HepG2 (cell line): ENCODE data around the gene PSME3IP1. TPM values are rescaled to one million over a fixed set of nuclear protein-coding genes. Genes with fewer than 3 reads are reported as not detected.

Experiments
- AGO1 ChIP-seq: fragments of 200-400 bp; formaldehyde crosslinking; IDR thresholded peaks from 2 replicates; pipeline ENCODE4 v1.6.1; 2017; ENCODE audit warnings: mild to moderate bottlenecking, low read depth, low read length, moderate library complexity; ENCODE audit not compliant: poor library complexity, severe bottlenecking
- KDM5B ChIP-seq: sonication (generic); formaldehyde crosslinking; IDR thresholded peaks from 2 replicates; pipeline ENCODE4 v1.4.0; 2020; ENCODE audit warnings: missing genetic modification reagents, mild to moderate bottlenecking, borderline replicate concordance
- MXD3 ChIP-seq: IDR thresholded peaks from 2 replicates; pipeline ENCODE4 v1.6.1; 2016; ENCODE audit warnings: mild to moderate bottlenecking, missing biosample characterization, missing genetic modification reagents
- PAXIP1 ChIP-seq: sonication (generic); formaldehyde crosslinking; conservative IDR thresholded peaks from 2 replicates; pipeline ENCODE4 v1.4.0; 2020; ENCODE audit warnings: mild to moderate bottlenecking, missing genetic modification reagents, moderate library complexity
- RAD51 ChIP-seq: fragments of 450-650 bp; IDR thresholded peaks from 2 replicates; pipeline ENCODE4 v1.6.1; 2016; ENCODE audit warnings: borderline replicate concordance
- RFX5 ChIP-seq: IDR thresholded peaks from 2 replicates; pipeline ENCODE4 v1.6.1; 2011; ENCODE audit warnings: low read depth, low read length, improper control_type of control experiment
- SCMH1 ChIP-seq: sonication (generic); formaldehyde crosslinking; IDR thresholded peaks from 2 replicates; pipeline ENCODE4 v1.9.0; 2021; ENCODE audit warnings: missing genetic modification reagents, mild to moderate bottlenecking, borderline replicate concordance
- STAT5B ChIP-seq: sonication (generic); formaldehyde crosslinking; IDR thresholded peaks from 2 replicates; pipeline ENCODE4 v1.4.0; 2020; ENCODE audit warnings: missing genetic modification reagents
- TBX2 ChIP-seq: sonication (generic); formaldehyde crosslinking; IDR thresholded peaks from 2 replicates; pipeline ENCODE4 v1.5.0; 2020; ENCODE audit warnings: missing genetic modification reagents, mild to moderate bottlenecking, borderline replicate concordance
- TCF7 ChIP-seq: sonication (generic); IDR thresholded peaks from 2 replicates; pipeline ENCODE4 v1.6.1; 2016; ENCODE audit warnings: antibody characterized with exemption, low read depth
- TFAP4 ChIP-seq: sonication (generic); IDR thresholded peaks from 2 replicates; pipeline ENCODE4 v1.6.1; 2016; ENCODE audit warnings: low read depth, borderline replicate concordance
- USF2 ChIP-seq, 2 experiments: sonication (generic) in 1 of 2; formaldehyde crosslinking in 1 of 2; IDR thresholded peaks; 2 replicates each; pipeline versions ENCODE4 v1.5.1 to v1.6.1; 2011 to 2020; ENCODE audit warnings: borderline replicate concordance in 1 of 2, low read depth in 1 of 2, low read length in 1 of 2, mild to moderate bottlenecking in 1 of 2, missing genetic modification reagents in 1 of 2, moderate library complexity in 1 of 2
- ZNF225 ChIP-seq: sonication (generic); formaldehyde crosslinking; IDR thresholded peaks from 2 replicates; pipeline ENCODE4 v1.4.0; 2020; ENCODE audit warnings: mild to moderate bottlenecking, missing genetic modification reagents
- ZNF264 ChIP-seq: sonication (generic); formaldehyde crosslinking; IDR thresholded peaks from 2 replicates; pipeline ENCODE4 v1.4.0; 2020; ENCODE audit warnings: missing genetic modification reagents
- ZNF510 ChIP-seq: sonication (generic); formaldehyde crosslinking; IDR thresholded peaks from 2 replicates; pipeline ENCODE4 v1.4.0; 2020; ENCODE audit warnings: low read depth, mild to moderate bottlenecking, missing genetic modification reagents
- ZNF629 ChIP-seq: sonication (generic); formaldehyde crosslinking; conservative IDR thresholded peaks from 2 replicates; pipeline ENCODE4 v1.5.0; 2020; ENCODE audit warnings: missing genetic modification reagents
- polyA plus RNA-seq, 8 experiments: library from polyadenylated mRNA; depleted of rRNA in 3 of 8; stranded (reverse) in 7 of 8; unstranded in 1 of 8; fragments of >200 nt; fragmentation: Illumina TruSeq in 4 of 8; extraction: Trizol in 4 of 8; gene quantifications; 2 replicates each; pipeline versions ENCODE4 v1.2.1 to v1.2.3, GENCODE V29; 2011 to 2016; ENCODE audit warnings: low read depth in 4 of 8, missing spikeins in 1 of 8, mixed read lengths in 1 of 8; ENCODE audit not compliant: insufficient read depth in 1 of 8
- total RNA-seq, 5 experiments: library from RNA; depleted of rRNA; stranded (reverse); fragments of >200 nt; fragmentation: Illumina TruSeq; extraction: Trizol; gene quantifications; 2 replicates each; pipeline ENCODE4 v1.2.3, GENCODE V29; 2016; ENCODE audit warnings: low read depth in 1 of 5
- TF ChIP-seq, protein P1 (sequence below): sonication (generic); formaldehyde crosslinking; conservative IDR thresholded peaks from 2 replicates; pipeline ENCODE4 v1.8.1; 2023; ENCODE audit warnings: missing genetic modification reagents
- TF ChIP-seq, protein P2 (sequence below): sonication (generic); formaldehyde crosslinking; IDR thresholded peaks from 2 replicates; pipeline ENCODE4 v1.4.0; 2020; ENCODE audit warnings: low read depth, mild to moderate bottlenecking, missing genetic modification reagents

Gene PSME3IP1
- total and polyA plus RNA-seq, 2 of the 13 experiments (the other 11 are each of a cell fraction or from before 2014, with no cell fraction given): 90.8 to 99.8 TPM

- TF ChIP-seq MXD3 (peak; percentile 90), TCF7 (no peak), STAT5B (CRISPR knock-in tag) (no peak), USF2 (IDR thresholded peaks at IDR 0.05; ENCODE audit: low read depth, low read length) (peak; percentile 98), USF2 (CRISPR knock-in tag; IDR thresholded peaks at IDR 0.05; ENCODE audit: borderline replicate concordance) (peak; percentile 93; the same call in 1 of the 2 replicates), PAXIP1 (CRISPR knock-in tag) (no peak), TFAP4 (no peak), TBX2 (0 out of 2 replicates have a peak, but pooled peaks have one; percentile 21), ZNF264 (no peak), RFX5 (0 out of 2 replicates have a peak, but pooled peaks have one; percentile 52), KDM5B (CRISPR knock-in tag) (peak; percentile 74; the same call in 1 of the 2 replicates), AGO1 (no peak), SCMH1 (CRISPR knock-in tag) (no peak), ZNF510 (no peak), ZNF629 (no peak), ZNF225 (CRISPR knock-in tag) (peak; percentile 99), RAD51 (peak; percentile 100)
- TF ChIP-seq, protein P1, sequence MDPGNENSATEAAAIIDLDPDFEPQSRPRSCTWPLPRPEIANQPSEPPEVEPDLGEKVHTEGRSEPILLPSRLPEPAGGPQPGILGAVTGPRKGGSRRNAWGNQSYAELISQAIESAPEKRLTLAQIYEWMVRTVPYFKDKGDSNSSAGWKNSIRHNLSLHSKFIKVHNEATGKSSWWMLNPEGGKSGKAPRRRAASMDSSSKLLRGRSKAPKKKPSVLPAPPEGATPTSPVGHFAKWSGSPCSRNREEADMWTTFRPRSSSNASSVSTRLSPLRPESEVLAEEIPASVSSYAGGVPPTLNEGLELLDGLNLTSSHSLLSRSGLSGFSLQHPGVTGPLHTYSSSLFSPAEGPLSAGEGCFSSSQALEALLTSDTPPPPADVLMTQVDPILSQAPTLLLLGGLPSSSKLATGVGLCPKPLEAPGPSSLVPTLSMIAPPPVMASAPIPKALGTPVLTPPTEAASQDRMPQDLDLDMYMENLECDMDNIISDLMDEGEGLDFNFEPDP (CRISPR knock-in tag): no peak
- TF ChIP-seq, protein P2, sequence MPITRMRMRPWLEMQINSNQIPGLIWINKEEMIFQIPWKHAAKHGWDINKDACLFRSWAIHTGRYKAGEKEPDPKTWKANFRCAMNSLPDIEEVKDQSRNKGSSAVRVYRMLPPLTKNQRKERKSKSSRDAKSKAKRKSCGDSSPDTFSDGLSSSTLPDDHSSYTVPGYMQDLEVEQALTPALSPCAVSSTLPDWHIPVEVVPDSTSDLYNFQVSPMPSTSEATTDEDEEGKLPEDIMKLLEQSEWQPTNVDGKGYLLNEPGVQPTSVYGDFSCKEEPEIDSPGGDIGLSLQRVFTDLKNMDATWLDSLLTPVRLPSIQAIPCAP (CRISPR knock-in tag): peak; percentile 92; the same call in 1 of the 2 replicates
These were observed at the start of gene PSME3IP1, which contains the start of gene RSPRY1 (continued) for GRCh38 chr16:57185945-57186871.
